HepG2 (cell line): ENCODE measurements around the gene PARD3. TPM values are rescaled to one million over a fixed set of nuclear protein-coding genes. Genes with fewer than 3 reads are reported as not detected.

Source experiments
- CREB1 ChIP-seq, 2 experiments: fragments of 450-650 bp in 1 of 2; IDR thresholded peaks; 2 replicates each; pipeline ENCODE4 v1.6.1; 2016 to 2017; ENCODE audit warnings: control low read depth in 1 of 2, mild to moderate bottlenecking in 1 of 2, missing compliant biosample characterization in 1 of 2, missing genetic modification characterization in 1 of 2
- CREM ChIP-seq, 2 experiments: sonication (generic) in 1 of 2; formaldehyde crosslinking in 1 of 2; IDR thresholded peaks; 2 replicates each; pipeline versions ENCODE4 v1.4.0 to v1.6.1; 2016 to 2020; ENCODE audit warnings: antibody characterized with exemption in 1 of 2, mild to moderate bottlenecking in 1 of 2, missing genetic modification reagents in 1 of 2
- EEA1 ChIP-seq: sonication (generic); formaldehyde crosslinking; IDR thresholded peaks from 2 replicates; pipeline ENCODE4 v1.5.1; 2020; ENCODE audit warnings: mild to moderate bottlenecking, missing genetic modification reagents, borderline replicate concordance
- ESRRA ChIP-seq: sonication (generic); formaldehyde crosslinking; IDR thresholded peaks from 2 replicates; pipeline ENCODE4 v1.5.1; 2020; ENCODE audit warnings: mild to moderate bottlenecking, low read depth, missing genetic modification reagents
- FOXA1 ChIP-seq, 2 experiments: fragments of 450-650 bp in 1 of 2; sonication (generic) in 1 of 2; formaldehyde crosslinking in 1 of 2; IDR thresholded peaks; 2 replicates each; pipeline versions ENCODE4 v1.4.0 to v1.6.1; 2016 to 2020; ENCODE audit warnings: missing genetic modification reagents in 1 of 2
- FOXA3 ChIP-seq: IDR thresholded peaks from 2 replicates; pipeline ENCODE4 v1.6.1; 2016; ENCODE audit warnings: missing genetic modification reagents, missing compliant biosample characterization
- FOXJ3 ChIP-seq: sonication (generic); formaldehyde crosslinking; IDR thresholded peaks from 2 replicates; pipeline ENCODE4 v1.4.0; 2020; ENCODE audit warnings: missing genetic modification reagents, mild to moderate bottlenecking, borderline replicate concordance
- FOXO1 ChIP-seq: sonication (generic); formaldehyde crosslinking; IDR thresholded peaks from 2 replicates; pipeline ENCODE4 v1.4.0; 2020; ENCODE audit warnings: missing genetic modification reagents
- FOXP1 ChIP-seq, 2 experiments: fragments of 450-650 bp in 1 of 2; IDR thresholded peaks; 2 replicates each; pipeline ENCODE4 v1.6.1; 2017 to 2018; ENCODE audit warnings: antibody characterized with exemption in 1 of 2
- MIXL1 ChIP-seq: IDR thresholded peaks from 2 replicates; pipeline ENCODE4 v1.6.1; 2016
- ONECUT2 ChIP-seq: sonication (generic); formaldehyde crosslinking; IDR thresholded peaks from 2 replicates; pipeline ENCODE4 v1.4.0; 2020; ENCODE audit warnings: missing genetic modification reagents
- POGZ ChIP-seq: sonication (generic); formaldehyde crosslinking; IDR thresholded peaks from 2 replicates; pipeline ENCODE4 v1.4.0; 2020; ENCODE audit warnings: mild to moderate bottlenecking, missing genetic modification reagents
- TBX2 ChIP-seq: sonication (generic); formaldehyde crosslinking; IDR thresholded peaks from 2 replicates; pipeline ENCODE4 v1.5.0; 2020; ENCODE audit warnings: missing genetic modification reagents, mild to moderate bottlenecking, borderline replicate concordance
- polyA plus RNA-seq, 8 experiments: library from polyadenylated mRNA; depleted of rRNA in 3 of 8; stranded (reverse) in 7 of 8; unstranded in 1 of 8; fragments of >200 nt; fragmentation: Illumina TruSeq in 4 of 8; extraction: Trizol in 4 of 8; gene quantifications; 2 replicates each; pipeline versions ENCODE4 v1.2.1 to v1.2.3, GENCODE V29; 2011 to 2016; ENCODE audit warnings: low read depth in 4 of 8, missing spikeins in 1 of 8, mixed read lengths in 1 of 8; ENCODE audit not compliant: insufficient read depth in 1 of 8
- total RNA-seq, 5 experiments: library from RNA; depleted of rRNA; stranded (reverse); fragments of >200 nt; fragmentation: Illumina TruSeq; extraction: Trizol; gene quantifications; 2 replicates each; pipeline ENCODE4 v1.2.3, GENCODE V29; 2016; ENCODE audit warnings: low read depth in 1 of 5
- TF ChIP-seq, protein P1 (sequence below): sonication (generic); formaldehyde crosslinking; IDR thresholded peaks from 2 replicates; pipeline ENCODE4 v1.4.0; 2020; ENCODE audit warnings: missing genetic modification reagents
- TF ChIP-seq, protein P2 (sequence below): sonication (generic); formaldehyde crosslinking; IDR thresholded peaks from 2 replicates; pipeline ENCODE4 v1.5.1; 2020; ENCODE audit warnings: mild to moderate bottlenecking, missing genetic modification reagents, borderline replicate concordance
- TF ChIP-seq, protein P3 (sequence below): IDR thresholded peaks from 2 replicates; pipeline ENCODE4 v1.4.0; 2020; ENCODE audit warnings: mild to moderate bottlenecking, missing genetic modification reagents

The PARD3 gene
- total and polyA plus RNA-seq, 2 of the 13 experiments (the other 11 are each of a cell fraction or from before 2014, with no cell fraction given) = 40.9 to 60.0 TPM

DNA sequence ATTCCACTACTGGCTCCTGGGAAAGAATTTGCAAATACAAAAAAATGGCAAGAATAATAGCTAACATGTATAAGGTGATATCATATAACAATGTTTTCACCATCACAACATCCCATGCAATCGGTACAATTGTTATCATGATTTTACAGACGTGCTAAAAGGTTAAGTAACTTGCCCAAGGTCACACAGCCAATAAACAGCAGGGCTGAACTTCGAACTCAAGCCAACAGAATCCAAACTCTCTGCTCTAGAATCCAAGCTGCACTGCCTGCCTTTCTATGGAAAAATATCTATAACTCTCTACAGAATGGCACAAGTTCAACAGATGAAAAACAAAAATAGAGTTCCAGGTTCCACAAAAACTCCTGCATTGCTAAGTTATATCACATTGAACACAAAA, 160.9 kb downstream of the PARD3 start (continued):
- TF ChIP-seq FOXA1 (IDR thresholded peaks at IDR 0.05) (no peak), FOXA1 (CRISPR knock-in tag; IDR thresholded peaks at IDR 0.05) (peak; percentile 23; the same call in 1 of the 2 replicates), ONECUT2 (0 out of 2 replicates have a peak, but pooled peaks have one; percentile 17), ESRRA (peak; percentile 82), POGZ (CRISPR knock-in tag) (0 out of 2 replicates have a peak, but pooled peaks have one; percentile 51), CREM (IDR thresholded peaks at IDR 0.05) (peak; percentile 15; the same call in 1 of the 2 replicates), CREM (CRISPR knock-in tag; IDR thresholded peaks at IDR 0.05) (no peak), FOXP1 (IDR thresholded peaks at IDR 0.05) (no peak), FOXP1 (CRISPR knock-in tag; IDR thresholded peaks at IDR 0.05) (peak; percentile 76), CREB1 (IDR thresholded peaks at IDR 0.05) (no peak), CREB1 (CRISPR knock-in tag; IDR thresholded peaks at IDR 0.05) (peak; percentile 26; the same call in 1 of the 2 replicates), EEA1 (CRISPR knock-in tag) (no peak), FOXJ3 (CRISPR knock-in tag) (peak; percentile 64; the same call in 1 of the 2 replicates), TBX2 (CRISPR knock-in tag) (peak; percentile 87), FOXO1 (peak; percentile 83), MIXL1 (peak; percentile 63; the same call in 1 of the 2 replicates), FOXA3 (CRISPR knock-in tag) (peak; percentile 56; the same call in 1 of the 2 replicates)
- TF ChIP-seq, protein P1, sequence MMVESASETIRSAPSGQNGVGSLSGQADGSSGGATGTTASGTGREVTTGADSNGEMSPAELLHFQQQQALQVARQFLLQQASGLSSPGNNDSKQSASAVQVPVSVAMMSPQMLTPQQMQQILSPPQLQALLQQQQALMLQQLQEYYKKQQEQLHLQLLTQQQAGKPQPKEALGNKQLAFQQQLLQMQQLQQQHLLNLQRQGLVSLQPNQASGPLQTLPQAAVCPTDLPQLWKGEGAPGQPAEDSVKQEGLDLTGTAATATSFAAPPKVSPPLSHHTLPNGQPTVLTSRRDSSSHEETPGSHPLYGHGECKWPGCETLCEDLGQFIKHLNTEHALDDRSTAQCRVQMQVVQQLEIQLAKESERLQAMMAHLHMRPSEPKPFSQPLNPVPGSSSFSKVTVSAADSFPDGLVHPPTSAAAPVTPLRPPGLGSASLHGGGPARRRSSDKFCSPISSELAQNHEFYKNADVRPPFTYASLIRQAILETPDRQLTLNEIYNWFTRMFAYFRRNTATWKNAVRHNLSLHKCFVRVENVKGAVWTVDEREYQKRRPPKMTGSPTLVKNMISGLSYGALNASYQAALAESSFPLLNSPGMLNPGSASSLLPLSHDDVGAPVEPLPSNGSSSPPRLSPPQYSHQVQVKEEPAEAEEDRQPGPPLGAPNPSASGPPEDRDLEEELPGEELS (CRISPR knock-in tag) = peak; percentile 58; the same call in 1 of the 2 replicates
- TF ChIP-seq, protein P2, sequence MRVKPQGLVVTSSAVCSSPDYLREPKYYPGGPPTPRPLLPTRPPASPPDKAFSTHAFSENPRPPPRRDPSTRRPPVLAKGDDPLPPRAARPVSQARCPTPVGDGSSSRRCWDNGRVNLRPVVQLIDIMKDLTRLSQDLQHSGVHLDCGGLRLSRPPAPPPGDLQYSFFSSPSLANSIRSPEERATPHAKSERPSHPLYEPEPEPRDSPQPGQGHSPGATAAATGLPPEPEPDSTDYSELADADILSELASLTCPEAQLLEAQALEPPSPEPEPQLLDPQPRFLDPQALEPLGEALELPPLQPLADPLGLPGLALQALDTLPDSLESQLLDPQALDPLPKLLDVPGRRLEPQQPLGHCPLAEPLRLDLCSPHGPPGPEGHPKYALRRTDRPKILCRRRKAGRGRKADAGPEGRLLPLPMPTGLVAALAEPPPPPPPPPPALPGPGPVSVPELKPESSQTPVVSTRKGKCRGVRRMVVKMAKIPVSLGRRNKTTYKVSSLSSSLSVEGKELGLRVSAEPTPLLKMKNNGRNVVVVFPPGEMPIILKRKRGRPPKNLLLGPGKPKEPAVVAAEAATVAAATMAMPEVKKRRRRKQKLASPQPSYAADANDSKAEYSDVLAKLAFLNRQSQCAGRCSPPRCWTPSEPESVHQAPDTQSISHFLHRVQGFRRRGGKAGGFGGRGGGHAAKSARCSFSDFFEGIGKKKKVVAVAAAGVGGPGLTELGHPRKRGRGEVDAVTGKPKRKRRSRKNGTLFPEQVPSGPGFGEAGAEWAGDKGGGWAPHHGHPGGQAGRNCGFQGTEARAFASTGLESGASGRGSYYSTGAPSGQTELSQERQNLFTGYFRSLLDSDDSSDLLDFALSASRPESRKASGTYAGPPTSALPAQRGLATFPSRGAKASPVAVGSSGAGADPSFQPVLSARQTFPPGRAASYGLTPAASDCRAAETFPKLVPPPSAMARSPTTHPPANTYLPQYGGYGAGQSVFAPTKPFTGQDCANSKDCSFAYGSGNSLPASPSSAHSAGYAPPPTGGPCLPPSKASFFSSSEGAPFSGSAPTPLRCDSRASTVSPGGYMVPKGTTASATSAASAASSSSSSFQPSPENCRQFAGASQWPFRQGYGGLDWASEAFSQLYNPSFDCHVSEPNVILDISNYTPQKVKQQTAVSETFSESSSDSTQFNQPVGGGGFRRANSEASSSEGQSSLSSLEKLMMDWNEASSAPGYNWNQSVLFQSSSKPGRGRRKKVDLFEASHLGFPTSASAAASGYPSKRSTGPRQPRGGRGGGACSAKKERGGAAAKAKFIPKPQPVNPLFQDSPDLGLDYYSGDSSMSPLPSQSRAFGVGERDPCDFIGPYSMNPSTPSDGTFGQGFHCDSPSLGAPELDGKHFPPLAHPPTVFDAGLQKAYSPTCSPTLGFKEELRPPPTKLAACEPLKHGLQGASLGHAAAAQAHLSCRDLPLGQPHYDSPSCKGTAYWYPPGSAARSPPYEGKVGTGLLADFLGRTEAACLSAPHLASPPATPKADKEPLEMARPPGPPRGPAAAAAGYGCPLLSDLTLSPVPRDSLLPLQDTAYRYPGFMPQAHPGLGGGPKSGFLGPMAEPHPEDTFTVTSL (CRISPR knock-in tag) = peak; percentile 29; the same call in 1 of the 2 replicates
- TF ChIP-seq, protein P3, sequence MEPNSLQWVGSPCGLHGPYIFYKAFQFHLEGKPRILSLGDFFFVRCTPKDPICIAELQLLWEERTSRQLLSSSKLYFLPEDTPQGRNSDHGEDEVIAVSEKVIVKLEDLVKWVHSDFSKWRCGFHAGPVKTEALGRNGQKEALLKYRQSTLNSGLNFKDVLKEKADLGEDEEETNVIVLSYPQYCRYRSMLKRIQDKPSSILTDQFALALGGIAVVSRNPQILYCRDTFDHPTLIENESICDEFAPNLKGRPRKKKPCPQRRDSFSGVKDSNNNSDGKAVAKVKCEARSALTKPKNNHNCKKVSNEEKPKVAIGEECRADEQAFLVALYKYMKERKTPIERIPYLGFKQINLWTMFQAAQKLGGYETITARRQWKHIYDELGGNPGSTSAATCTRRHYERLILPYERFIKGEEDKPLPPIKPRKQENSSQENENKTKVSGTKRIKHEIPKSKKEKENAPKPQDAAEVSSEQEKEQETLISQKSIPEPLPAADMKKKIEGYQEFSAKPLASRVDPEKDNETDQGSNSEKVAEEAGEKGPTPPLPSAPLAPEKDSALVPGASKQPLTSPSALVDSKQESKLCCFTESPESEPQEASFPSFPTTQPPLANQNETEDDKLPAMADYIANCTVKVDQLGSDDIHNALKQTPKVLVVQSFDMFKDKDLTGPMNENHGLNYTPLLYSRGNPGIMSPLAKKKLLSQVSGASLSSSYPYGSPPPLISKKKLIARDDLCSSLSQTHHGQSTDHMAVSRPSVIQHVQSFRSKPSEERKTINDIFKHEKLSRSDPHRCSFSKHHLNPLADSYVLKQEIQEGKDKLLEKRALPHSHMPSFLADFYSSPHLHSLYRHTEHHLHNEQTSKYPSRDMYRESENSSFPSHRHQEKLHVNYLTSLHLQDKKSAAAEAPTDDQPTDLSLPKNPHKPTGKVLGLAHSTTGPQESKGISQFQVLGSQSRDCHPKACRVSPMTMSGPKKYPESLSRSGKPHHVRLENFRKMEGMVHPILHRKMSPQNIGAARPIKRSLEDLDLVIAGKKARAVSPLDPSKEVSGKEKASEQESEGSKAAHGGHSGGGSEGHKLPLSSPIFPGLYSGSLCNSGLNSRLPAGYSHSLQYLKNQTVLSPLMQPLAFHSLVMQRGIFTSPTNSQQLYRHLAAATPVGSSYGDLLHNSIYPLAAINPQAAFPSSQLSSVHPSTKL (CRISPR knock-in tag) = peak; percentile 71
